LNCAP (cell line): ENCODE measurements around the gene CEP120.

Experiments
- CTCF ChIP-seq: fragments of 450-650 bp; IDR thresholded peaks from 2 replicates; pipeline ENCODE4 v1.5.1; 2017; ENCODE audit warnings: mild to moderate bottlenecking

The CEP120 gene

GRCh38 chr5:123300266-123300665 is 122.9 kb downstream of the CEP120 start:
- no peak for TF ChIP-seq CTCF

GRCh38 chr5:123299136-123299535 is 124.1 kb downstream of the CEP120 start:
- TF ChIP-seq CTCF = no peak

GRCh38 chr5:123298335-123299030 is 124.7 kb downstream of the CEP120 start:
- TF ChIP-seq CTCF = no peak

- no peak for TF ChIP-seq CTCF
Measured at GRCh38 chr5:123297866-123298265, 125.3 kb downstream of the CEP120 start.

- TF ChIP-seq CTCF = no peak
Measured at GRCh38 chr5:123297198-123297831, 125.9 kb downstream of the CEP120 start.
